MM.1S (cell line): ENCODE results near the gene SCT.

Source experiments
- CTCF ChIP-seq: fragments of 300-600 bp; sonication (generic); IDR thresholded peaks from 2 replicates; pipeline ENCODE4 v1.5.1; 2016; ENCODE audit warnings: antibody characterized with exemption, low read length, mixed read lengths
- EZH2 ChIP-seq: fragments of 300-600 bp; sonication (generic); optimal IDR thresholded peaks from 2 replicates; pipeline ENCODE3; 2017; ENCODE audit warnings: low read depth, mild to moderate bottlenecking, antibody characterized with exemption, low read length, mixed read lengths
- EZH2phosphoT487 ChIP-seq: fragments of 300-600 bp; sonication (generic); IDR thresholded peaks from 2 replicates; pipeline ENCODE4 v1.6.1; 2018; ENCODE audit warnings: antibody characterized with exemption, low read length

- TF ChIP-seq CTCF = no peak
- no peak for TF ChIP-seq EZH2
- no peak for TF ChIP-seq EZH2phosphoT487
These were observed 23.5 kb upstream of the SCT start for GRCh38 chr11:650482-650881.
